GM18517 (cell line): ENCODE data around the gene GJA3.
"Not testable (repeated sequence)": the region's sequence is repeated elsewhere in the genome, so short reads cannot be mapped to it uniquely, and the experiment has no call there.

Source experiments
- ATAC-seq: cut with Tn5 transposase; IDR thresholded peaks from one replicate; pipeline ENCODE4 v1.9.1; 2021; ENCODE audit warnings: mild to moderate bottlenecking, moderate library complexity; ENCODE audit not compliant: unreplicated experiment

Gene GJA3

DNA sequence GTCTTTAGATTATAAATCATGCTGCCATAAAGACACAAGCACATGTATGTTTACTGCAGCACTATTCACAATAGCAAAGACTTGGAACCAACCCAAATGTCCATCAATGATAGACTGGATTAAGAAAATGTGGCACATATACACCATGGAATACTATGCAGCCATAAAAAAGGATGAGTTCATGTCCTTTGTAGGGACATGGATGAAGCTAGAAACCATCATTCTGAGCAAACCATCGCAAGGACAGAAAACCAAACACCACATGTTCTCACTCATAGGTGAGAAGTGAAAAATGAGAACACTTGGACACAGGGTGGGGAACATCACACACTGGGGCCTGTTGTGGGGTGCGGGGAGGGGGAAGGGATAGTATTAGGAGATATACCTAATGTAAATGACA lies 7.6 kb downstream of the GJA3 start:
- not testable (repeated sequence) for ATAC-seq

DNA sequence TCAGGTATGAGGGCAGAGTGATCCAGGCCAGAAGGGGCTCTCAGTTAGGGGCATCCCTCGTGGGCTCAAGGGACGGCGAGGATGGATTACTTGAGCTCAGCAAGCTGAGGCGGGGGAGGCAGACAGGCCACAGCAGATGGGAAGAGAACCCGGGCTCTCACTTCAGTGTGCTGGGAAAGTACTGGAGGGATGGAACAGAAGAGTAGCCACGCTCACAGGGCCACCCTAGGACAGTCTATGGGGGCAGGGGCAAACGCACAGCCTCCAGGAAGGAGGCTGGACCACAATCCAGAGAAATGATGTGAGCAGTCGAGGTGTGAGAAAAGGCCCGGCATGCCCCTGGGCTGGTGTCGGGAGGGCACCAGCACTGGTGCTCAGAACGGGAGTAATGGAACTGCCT lies 9.2 kb downstream of the GJA3 start:
- no peak for ATAC-seq

DNA sequence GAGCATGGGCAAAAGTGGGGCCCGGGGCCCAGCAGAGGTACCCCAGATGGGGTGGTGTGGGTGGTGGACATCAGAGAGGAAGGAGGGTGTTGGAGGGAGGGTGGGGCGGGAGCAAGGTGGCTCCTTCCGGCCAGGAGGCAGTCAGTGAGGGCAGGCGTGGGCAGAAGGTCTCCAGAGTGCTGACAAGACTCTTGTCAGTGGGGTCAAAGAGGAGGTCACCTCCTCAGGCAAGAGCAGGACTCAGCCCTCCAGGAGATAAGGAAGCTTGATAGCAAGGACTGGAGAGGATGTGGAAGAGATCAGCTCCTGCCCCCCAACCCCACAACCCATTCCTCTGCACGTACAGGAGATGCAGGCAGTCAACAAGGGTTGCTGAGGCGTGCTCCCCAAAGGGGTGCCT lies 9.8 kb downstream of the GJA3 start:
- ATAC-seq: no peak

DNA sequence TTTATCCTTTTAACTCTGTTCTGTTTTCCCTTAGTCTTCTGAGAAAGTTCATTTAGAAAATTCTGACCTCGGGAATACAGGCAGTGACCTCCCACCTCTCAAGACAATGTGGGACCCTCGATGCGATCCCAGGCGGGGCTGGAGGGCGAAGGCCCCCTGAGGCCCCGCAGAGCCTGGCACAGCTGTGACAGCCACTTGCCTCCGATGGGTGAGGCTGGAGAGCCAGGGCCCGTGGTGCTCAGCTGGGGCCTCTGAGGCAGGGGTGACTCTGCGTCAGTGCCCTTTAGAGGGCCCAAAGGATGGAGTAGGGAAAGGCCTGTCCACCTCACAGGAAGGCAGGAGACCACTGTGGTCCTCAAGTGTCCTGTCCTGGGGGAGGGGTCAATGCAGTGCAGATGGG lies 10.3 kb downstream of the GJA3 start:
- no peak for ATAC-seq

DNA sequence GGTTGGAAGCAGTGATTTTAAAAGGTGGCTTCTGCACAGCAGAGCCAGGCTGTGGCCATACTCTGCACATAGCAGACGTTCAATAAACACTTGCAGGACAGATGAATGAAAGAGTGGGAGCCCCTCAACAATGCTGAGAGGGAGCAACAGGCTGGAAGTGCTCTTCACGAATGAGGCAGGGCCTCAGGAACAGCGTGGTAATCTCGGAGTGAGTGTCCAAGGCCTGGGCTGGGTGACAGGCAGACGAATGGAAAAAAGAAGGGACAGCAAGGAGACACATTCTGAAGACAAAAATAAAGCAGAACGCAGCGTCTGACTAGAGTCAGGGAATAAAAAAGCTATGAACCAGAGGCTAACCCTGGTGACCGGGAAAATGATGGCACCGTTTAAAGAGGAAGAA lies 11.1 kb downstream of the GJA3 start:
- ATAC-seq: no peak

DNA sequence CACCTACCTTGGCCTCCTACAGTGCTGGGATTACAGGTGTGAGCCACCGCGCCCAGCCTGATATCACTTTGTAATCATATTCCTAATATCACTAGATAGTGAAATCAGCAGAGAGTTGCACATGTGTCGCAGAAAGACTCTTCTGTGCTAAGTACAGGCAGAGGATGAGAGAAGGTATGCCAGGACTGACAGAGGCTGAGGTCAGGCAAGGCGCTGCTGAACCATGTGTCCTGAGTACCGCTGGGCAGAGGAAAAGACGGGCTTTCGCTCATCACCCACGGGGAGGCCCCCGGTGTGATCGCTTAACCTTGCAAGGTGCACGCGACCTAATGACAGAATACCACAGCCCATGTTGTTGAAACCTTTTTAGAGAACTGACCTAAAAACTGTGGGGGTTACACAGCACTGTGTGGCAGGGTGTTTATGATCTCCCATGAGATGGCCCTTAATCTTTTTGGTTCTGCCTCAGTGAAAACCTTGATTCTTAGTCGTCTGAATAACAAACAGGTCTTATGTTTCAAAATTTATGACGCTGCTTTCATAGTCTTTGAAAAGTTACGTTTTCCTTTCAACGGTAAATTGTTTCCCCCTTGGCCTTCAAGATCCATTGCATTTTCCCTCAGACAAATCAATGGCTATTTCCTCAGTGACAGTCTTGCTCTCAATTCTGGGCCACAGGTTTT lies 12.2 kb downstream of the GJA3 start:
- no peak for ATAC-seq

DNA sequence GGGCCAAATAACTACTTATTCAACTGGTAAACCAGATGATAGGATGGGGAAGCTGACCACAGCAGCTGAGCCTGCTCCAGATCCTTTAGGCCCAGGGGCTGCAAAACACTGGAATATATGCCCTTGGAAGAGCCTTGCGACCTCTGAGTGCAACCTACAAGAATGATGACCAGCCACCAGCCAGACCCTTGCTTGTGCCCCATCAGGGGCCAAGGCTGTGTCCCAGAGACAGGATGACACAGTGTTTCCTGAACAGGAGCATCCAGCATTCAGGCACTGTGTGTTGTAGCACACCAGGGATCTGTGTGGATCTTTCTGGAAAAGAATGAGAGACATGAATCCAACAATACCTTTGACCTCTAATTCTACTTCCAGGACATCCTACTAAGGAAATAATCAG lies 14.5 kb downstream of the GJA3 start:
- no peak for ATAC-seq

DNA sequence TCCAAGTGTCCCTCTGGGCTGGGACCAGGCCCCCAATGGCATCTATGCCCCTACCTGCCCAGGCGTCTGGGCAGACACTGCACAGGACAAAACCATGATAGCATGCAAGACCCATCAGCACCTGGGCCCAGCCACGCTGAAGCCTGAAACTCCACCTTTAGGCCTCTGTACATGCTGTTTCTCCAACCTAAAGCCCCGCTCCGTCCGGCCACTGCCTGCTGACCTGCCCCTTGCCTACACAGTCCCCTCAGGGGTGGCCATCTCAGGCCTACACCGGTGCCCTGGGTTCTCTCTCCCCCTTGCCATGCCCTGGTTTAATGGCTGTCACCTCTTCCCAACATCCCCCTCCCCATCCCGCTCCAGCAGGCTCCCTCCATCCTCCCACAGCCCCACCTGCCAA lies 15.3 kb downstream of the GJA3 start:
- ATAC-seq: no peak

DNA sequence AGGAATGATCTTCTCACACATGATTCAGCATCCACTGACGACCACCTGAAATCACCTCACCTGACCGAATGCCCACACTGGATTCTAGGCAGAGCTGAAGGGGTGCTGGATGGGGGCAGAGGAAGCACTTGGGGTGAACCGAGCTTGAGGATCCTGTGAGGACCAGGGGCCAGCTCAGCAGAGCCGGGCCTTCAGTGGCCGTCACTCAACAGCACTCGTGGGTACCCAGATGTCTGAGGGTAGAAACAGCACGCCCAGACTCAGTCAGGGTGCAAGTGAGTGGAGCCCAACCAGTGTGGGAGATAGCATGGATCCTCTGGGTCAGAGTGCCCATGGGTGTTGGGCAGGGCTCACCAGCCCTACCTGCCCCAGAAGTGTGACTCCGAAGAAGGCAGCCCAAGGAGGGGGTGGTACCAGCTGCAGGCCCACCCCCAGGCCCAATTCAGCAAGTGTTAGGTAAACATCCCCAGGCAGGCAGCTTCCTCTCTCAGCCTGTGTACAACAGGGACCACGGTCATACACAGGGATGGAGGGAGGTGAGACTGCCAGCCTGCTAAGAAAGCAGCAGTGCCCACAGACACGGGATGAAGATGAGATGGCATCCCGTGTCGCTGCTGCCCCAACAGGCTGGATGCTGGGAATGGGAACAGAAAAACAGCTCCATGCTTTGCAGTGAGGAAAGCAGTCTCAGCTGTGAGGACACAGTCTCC lies 16.6 kb downstream of the GJA3 start:
- no peak for ATAC-seq

DNA sequence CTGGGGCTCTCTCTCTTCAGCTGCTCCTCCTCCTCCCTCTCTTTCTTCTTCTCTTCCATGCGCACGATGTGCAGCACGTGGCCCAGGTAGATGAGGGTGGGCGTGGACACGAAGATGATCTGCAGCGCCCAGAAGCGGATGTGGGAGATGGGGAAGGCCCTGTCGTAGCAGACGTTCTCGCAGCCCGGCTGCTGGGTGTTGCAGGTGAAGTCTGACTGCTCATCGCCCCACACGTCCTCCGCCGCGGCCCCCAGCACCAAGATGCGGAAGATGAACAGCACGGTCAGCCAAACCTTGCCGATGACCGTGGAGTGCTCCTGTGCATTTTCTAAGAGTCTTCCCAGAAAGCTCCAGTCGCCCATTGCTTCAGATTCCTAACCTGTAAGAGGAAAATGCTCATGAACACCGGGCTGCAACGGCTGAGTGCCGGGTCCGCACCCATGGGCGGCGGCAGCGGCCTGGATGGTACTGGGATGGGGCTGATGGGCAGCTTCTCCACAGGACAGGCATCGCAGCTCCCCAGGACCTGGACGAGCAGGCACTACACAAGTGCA lies 17.8 kb downstream of the GJA3 start:
- no peak for ATAC-seq

DNA sequence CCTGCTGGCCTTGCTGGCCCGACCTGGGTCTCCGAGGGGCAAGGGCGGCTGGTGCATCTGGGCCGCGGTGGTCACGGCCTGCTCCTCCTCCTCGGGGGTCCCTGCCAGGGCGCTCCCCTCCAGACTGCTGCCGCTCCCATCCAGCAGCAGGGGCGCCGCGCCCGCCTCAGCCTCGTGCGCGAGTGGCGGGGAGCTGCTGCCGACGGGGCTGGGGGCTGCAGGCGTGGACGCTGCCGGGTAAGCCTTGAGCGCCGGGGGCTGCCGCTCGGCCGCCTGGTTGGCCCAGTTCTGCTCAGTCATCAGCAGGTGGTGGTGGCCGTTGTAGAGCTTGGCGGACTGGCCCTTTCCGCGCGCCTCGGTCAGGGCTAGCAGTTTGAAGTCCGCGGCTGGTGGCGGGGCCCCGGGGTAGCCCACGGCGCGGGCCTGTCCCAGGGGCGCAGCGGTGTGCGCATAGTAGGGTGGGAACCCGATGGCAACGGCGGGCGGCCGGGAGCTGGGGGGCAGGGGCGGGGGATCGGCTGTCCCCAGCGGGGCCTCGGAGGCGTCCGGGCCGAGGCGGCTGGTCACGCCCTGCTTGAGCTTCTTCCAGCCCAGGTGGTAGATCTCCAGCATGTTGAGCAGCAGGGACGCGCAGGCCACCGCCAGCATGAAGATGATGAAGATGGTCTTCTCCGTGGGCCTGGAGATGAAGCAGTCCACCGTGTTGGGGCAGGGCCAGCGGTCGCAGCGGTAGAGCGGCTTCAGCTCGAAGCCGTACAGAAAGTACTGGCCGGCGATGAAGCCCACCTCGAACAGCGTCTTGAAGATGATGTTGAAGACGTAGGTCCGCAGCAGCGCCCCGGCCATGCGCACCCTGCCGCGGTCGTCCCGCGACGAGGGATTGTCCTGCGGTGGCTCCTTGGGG lies 18.6 kb downstream of the GJA3 start:
- no peak for ATAC-seq

DNA sequence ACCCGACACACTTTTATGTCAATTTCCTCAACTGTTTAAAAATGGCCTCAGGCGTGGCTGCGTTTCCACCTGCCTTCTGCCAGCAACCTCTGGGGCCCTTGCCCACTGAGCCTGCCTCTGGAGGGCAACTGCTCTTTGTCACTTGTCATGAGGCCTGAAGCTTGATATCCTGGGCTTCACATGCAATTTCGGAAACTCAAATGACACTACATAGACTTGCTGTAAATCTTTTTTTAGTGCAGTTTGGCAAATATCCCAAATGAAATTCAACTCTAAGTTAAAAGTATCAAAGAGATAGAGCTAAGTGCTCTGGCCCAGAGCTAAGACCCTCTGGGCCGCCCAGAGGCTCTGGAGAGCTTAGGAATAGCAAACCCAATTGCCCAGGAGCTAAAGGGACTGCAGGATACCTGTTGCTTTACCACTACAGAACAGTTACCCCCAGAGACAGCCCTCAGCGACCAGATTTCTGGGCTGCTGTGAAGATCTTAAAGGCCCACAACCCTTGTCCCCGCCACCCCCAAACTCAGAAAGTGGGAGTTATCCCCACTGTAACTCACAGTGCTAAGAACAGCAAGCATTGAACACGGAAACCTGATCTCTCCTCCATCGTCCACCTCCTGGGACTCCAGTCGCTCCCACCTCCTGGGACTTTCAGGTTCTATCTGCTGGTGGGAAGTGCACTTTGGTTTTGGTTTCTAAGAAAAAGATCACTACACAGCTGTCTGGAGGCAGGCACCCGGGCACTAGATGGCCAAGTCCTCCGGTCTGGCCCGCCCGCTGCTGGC lies 19.4 kb downstream of the GJA3 start:
- no peak for ATAC-seq

DNA sequence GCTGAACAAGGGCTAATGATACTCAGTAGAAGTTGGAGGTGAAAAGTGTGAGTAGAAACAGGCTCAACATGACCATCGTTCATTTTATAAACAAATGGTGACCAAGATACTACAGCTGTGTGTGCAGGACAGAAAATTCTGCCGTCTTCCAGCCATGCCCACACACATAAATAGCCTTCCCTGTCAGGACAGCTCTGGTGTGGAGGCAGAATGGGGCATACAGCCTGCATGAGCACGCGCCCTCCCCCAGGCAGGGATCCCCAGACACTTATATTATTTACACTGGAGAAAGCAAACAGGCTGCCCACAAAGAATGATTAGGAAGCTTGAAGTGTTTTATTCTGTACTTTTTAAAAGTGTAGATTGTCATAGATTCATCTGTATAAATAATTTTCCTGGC lies 20.4 kb downstream of the GJA3 start:
- ATAC-seq: no peak

DNA sequence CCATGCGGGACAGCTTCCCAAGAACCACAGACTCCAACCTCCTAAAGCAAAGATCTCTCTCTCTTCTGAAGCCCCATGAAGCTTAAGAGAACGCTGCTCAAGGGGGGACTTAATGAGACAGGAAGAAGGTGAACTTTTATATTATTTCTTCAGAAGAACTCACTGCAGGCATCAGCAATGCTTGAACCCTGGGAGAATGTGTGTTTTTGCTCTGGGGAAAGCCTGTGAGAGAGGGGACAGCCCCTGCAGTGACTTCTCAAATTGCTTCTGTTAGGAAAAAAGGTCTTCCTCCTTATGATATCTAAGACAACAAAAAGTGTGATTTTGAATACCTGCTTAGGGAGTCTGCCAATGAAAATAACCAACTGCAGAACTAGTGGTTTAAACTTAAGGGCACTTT lies 23.0 kb downstream of the GJA3 start:
- no peak for ATAC-seq

DNA sequence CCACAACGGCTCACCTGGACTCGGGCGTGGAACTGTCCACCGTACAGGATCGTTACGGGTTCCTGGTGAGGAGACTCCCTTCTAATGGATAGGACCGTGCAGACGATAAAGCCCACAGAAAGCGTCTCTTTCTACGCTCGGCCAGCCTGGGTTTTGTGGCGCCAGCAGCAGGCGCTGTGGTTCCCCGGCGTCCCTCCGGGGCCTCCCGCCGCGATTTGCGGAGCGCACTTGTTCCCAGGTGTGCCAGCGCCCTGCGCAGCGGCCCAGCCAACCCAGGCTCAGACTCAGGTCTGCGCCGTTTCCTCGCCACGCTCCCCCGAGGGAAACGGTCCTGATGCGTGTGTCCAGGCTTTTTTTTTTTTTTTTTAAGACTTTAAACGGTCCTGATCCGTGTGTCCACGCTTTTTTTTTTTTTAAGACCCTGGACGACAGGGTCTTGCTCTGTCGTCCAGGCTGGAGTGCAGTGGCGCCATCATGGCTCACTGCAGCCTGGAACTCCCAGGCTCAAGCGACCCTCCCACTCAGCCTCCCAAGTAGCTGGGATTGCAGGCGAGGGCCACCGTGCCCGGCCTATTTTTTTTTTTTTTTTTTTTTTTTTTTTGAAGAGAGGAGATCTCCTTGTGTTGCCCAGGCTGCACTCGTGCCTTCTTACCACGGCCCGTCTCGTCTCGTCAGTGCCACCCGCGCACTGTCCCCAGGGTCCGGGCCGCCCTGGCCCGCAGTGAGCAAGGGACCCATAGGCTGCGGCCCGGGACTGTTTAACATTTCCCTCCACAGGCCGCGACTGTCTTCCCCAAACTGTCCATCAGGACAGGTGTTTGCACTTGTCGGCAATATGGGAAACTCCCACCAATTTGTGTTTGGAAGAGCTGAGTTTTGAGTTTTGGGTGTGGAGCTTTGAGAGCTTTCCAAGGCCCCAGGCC lies 23.8 kb downstream of the GJA3 start:
- no peak for ATAC-seq

DNA sequence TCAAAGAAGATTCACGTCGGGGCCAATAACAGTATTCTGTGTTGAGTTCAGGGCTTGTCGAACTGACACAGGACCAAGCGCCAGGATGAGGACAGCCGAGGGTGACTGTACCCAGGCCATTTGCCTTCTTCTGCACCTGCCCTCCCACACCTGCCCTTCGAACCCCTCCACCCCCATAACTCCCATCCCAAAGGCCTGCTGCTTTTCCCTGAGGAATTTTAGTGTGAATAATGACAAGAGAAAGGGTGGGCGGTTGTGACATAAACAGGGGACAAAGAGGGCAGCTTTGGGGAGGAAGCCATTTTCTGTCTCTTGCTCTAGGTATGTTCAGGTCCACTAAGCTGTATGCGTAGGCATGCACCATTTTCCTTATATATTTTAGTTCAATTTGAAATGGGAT lies 26.1 kb downstream of the GJA3 start:
- no peak for ATAC-seq

DNA sequence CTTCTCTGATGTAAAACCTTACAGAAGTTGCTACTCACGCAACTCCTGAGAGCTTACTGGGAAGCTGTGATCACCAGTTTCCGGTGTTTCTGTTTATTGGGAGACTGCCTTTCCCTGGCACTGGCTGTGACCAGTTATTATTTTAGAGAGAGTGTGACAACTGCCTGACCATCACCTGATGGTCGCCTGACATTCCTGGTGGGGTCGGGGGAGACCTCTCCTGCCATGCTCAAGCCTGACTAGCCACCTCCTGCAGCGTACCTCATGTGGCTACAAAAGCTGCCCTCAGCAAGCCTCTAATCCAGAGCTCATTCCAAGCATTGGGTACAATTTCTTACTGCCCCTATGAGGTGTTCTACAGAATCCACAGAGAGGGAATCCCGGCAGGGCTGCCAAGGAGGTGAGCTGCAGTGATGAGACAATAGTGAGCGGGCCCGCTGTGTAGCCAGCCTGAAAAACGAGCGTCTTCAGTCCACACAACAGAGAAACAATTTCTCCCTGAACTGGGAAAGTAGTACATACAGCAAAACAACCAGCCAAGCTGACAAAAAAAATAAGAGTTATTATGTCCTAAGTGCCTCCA lies 28.7 kb downstream of the GJA3 start:
- no peak for ATAC-seq

DNA sequence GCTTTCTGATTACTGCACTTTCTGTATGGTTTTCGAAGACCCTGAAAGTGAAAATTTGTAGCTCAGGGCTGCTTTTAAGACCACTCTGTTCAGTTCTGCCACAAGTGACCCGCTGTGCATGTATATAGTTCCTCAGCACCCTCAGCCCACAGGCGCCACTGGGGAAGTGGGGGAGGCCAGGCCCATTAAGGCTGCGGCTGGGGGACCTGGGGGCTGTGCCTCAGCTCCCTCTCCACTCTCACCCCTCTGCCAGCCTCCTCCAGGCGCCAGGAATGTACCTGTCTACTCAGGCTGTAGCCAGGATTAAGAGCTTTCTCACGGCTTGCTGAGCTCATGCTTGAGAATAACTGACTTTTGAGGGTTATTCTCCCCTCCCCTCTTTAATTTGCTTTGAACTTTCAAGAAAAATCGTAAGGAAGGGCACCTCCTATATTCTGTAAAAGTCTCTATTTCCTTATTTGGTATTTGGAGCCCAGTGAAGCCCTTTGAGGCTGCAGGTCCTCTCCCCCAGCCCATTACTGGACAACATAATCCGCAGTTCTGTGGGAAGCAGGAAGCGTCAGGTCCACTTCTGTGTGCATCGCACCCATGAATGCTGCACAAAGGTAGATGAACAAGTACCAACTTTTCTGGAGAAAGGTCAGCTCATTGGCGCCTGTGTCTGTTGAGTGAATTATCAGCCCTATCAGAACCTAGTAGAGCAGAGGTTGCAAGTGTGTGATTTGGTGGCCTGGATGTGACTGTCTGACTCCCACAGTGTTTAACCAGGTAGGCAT lies 29.6 kb downstream of the GJA3 start:
- ATAC-seq: no peak

DNA sequence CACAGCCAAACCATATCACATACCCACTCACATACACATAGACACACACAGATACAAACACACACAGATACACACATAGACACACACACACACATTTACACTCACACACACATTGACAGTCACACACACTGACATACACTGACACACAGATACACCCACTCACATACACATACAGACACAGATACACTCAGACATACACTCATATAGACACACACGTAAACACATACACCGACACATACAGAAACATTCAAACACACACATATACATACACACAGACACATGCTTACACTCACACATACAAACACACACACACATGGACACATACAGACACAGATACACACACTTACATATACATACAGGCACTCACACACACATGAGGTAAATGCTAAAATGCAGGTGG lies 30.2 kb downstream of the GJA3 start:
- no peak for ATAC-seq
